ENCODE measurements around the gene IGSF5.

DNA sequence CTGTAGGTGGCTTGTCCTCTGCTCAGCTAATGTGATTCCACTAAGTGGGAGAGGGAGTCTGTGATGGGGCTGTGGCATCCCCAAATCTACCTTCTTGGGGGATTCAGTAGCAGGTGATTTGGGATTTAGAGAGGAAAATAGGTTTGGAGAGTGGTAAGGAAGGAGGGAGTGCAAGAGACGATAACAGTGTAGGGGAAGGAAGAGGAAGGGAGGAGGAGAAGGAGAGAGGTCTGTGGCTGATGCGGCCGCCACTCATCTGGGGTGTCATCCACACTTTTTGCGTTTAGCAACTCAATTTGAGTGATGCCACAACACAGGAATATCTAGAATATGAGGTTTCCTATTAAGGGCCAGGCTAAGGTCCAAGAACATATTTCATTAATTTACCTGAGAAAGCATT lies 98.5 kb downstream of the IGSF5 start:
- TF ChIP-seq EZH2 (IDR thresholded peaks at IDR 0.05) (no peak), POLR2AphosphoS5 (IDR thresholded peaks at IDR 0.05; ENCODE audit: borderline replicate concordance, low read depth, low read length) (no peak)
